ENCODE data around the gene LTBP1. TPM values are rescaled to one million over a fixed set of nuclear protein-coding genes. Genes with fewer than 3 reads are reported as not detected.

The LTBP1 gene
- total and polyA plus RNA-seq, 2 experiments from 2014 or later, result 15.7 to 49.8 TPM

DNA sequence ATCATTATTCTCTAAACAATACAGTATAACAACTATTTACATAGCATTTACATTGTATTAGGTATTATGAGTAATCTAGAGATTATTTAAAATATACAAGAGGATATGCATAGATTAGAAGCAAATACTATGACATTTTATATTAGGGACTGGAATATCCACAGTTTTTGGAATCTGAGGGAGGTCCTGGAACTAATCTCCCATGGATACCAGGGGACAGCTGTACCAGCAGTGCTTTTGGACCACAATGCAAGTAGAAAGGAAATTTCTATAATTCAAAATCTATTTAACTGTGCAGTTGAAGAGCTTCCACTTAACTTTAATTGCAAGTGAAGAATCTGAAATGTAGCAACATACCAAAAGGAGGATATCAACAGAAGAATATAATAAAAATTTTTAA is 120.8 kb downstream of the LTBP1 start:
- TF ChIP-seq ZNF462 (CRISPR knock-in tag; IDR thresholded peaks at IDR 0.05), result no peak
- TF ChIP-seq ZNF114 (CRISPR knock-in tag; IDR thresholded peaks at IDR 0.05), result no peak
- no peak for TF ChIP-seq EZH2 (IDR thresholded peaks at IDR 0.05; ENCODE audit: low read depth, unreplicated experiment)
- TF ChIP-seq CREB1 (CRISPR knock-in tag; IDR thresholded peaks at IDR 0.05; ENCODE audit: low read depth), result no peak
- no peak for TF ChIP-seq NANOG (IDR thresholded peaks at IDR 0.05; ENCODE audit: borderline replicate concordance)
- no peak for TF ChIP-seq ZNF331 (CRISPR knock-in tag; IDR thresholded peaks at IDR 0.05; ENCODE audit: low read depth)
- TF ChIP-seq REST (IDR thresholded peaks at IDR 0.05; ENCODE audit: unreplicated experiment), result no peak
- TF ChIP-seq CTCF (conservative IDR thresholded peaks at IDR 0.05; ENCODE audit: low read depth in 2 of 2), result no peak
- TF ChIP-seq POLR2AphosphoS5 (IDR thresholded peaks at IDR 0.05; ENCODE audit: low read depth), result no peak
- TF ChIP-seq STAT1 (IDR thresholded peaks at IDR 0.05; ENCODE audit: unreplicated experiment), result no peak
- no peak for TF ChIP-seq JUNB (IDR thresholded peaks at IDR 0.05; ENCODE audit: unreplicated experiment)
- no peak overlapping the region for H3K4me3 ChIP-seq
- H3K36me3 Mint-ChIP-seq (ENCODE audit: low read depth), result no peaks in the 10 kb centered on the region
- H2AFZ ChIP-seq, result no peak overlapping the region
- peaks cover 5% of the 10 kb centered on the region; the same call in 2 of the 3 replicates for H3K4me1 Mint-ChIP-seq
- H3K27me3 ChIP-seq (ENCODE audit: insufficient read depth), result no peaks in the 10 kb centered on the region
- H3K27me3 Mint-ChIP-seq (ENCODE audit: insufficient read depth, low read depth, poor library complexity), result no peaks in the 10 kb centered on the region
- H3K79me2 ChIP-seq (replicated peaks; ENCODE audit: insufficient read depth), result no peaks in the 10 kb centered on the region
- H3K9me2 ChIP-seq (ENCODE audit: insufficient read depth), result peaks cover 8% of the 10 kb centered on the region; the same call in 1 of the 2 replicates
- H3K4me1 ChIP-seq (ENCODE audit: insufficient read depth), result peaks cover 19% of the 10 kb centered on the region
- H3K4me3 Mint-ChIP-seq, result no peak overlapping the region
- no peak for ATAC-seq
- DNase-seq (ENCODE audit: low spot score), result no peak
- H3K27ac Mint-ChIP-seq, result no peak overlapping the region
- no peaks in the 10 kb centered on the region for H3K36me3 ChIP-seq (ENCODE audit: insufficient read depth)
- H3K27ac ChIP-seq (ENCODE audit: low read depth), result no peak overlapping the region
- H3K9me3 Mint-ChIP-seq, result no peaks in the 10 kb centered on the region
- no peaks in the 10 kb centered on the region for H3F3A ChIP-seq (replicated peaks; ENCODE audit: low read depth)
- no peak overlapping the region for H3K4me2 ChIP-seq
- no peaks in the 10 kb centered on the region for H4K20me1 ChIP-seq (replicated peaks; ENCODE audit: insufficient read depth)

Measured in GM23338 (cell line).